ENCODE results near the gene CACNA2D2.

The CACNA2D2 gene

DNA sequence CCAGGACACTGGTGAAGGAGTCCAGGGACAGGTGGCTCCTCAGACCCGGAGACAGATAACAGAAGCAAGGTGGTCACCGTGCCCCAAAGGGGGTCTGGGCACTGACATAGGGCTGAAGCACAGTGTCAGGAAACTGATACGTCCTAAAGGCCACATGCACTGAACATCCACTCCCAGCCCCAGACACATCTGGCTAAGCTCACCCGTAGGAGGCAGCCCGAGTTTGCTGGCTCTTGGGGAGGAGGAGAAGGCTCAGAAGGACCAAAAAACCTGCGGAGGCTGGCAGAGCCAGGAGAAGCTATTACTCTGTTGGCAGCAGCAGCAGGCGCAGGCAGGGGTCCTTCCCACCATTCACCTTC lies 1.2 kb downstream of the CACNA2D2 start:
- TF ChIP-seq, protein P1, sequence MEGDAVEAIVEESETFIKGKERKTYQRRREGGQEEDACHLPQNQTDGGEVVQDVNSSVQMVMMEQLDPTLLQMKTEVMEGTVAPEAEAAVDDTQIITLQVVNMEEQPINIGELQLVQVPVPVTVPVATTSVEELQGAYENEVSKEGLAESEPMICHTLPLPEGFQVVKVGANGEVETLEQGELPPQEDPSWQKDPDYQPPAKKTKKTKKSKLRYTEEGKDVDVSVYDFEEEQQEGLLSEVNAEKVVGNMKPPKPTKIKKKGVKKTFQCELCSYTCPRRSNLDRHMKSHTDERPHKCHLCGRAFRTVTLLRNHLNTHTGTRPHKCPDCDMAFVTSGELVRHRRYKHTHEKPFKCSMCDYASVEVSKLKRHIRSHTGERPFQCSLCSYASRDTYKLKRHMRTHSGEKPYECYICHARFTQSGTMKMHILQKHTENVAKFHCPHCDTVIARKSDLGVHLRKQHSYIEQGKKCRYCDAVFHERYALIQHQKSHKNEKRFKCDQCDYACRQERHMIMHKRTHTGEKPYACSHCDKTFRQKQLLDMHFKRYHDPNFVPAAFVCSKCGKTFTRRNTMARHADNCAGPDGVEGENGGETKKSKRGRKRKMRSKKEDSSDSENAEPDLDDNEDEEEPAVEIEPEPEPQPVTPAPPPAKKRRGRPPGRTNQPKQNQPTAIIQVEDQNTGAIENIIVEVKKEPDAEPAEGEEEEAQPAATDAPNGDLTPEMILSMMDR (IDR thresholded peaks at IDR 0.05; ENCODE audit: extremely low read depth, insufficient read depth, missing control alignments), result no peak
- in situ Hi-C loops (cut with MboI; ENCODE audit: low pct_unique_long_range_greater_than_20kb, low sequenced_read_pairs, unreplicated experiment), result no loop called here
- DNase-seq (ENCODE audit: low spot score), result no peak

- in situ Hi-C loops (cut with MboI; ENCODE audit: low pct_unique_long_range_greater_than_20kb, low sequenced_read_pairs, unreplicated experiment), result no loop called here
These were observed 7.6 kb downstream of the CACNA2D2 start for GRCh38 chr3:50495609-50496423.

GRCh38 chr3:50494126-50494525 lies 9.3 kb downstream of the CACNA2D2 start:
- in situ Hi-C loops (cut with MboI; ENCODE audit: low pct_unique_long_range_greater_than_20kb, low sequenced_read_pairs, unreplicated experiment), result no loop called here
- DNase-seq (ENCODE audit: low spot score), result no peak
- TF ChIP-seq, protein P1 (IDR thresholded peaks at IDR 0.05; ENCODE audit: extremely low read depth, insufficient read depth, missing control alignments), result no peak

More at GRCh38 chr3:50495609-50496423, 7.6 kb downstream of the CACNA2D2 start:
- no peak for DNase-seq (ENCODE audit: low spot score)
- TF ChIP-seq, protein P1 (IDR thresholded peaks at IDR 0.05; ENCODE audit: extremely low read depth, insufficient read depth, missing control alignments), result no peak

DNA sequence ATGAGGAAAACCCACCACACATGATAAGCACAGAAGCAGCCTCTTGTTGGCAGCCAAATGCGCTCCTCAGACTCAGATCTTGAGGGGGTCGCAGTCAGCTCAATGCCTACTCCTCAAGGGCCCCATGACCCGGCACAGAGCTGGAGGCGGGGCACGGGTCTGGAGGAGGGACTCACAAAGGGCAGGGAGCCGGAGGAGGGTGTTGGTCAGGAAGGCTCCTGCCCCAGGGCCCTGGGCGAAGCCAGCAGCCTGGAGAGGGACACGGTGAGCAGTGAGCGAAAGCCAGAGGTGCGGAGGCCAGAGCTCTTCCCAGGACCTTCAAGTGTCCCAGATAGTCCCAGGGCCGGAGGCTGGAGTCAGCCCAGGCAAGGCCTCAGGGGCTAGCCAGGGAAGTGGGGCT lies 9.8 kb downstream of the CACNA2D2 start:
- no peak for DNase-seq (ENCODE audit: low spot score)
- in situ Hi-C loops (cut with MboI; ENCODE audit: low pct_unique_long_range_greater_than_20kb, low sequenced_read_pairs, unreplicated experiment), result no loop called here
- TF ChIP-seq, protein P1 (IDR thresholded peaks at IDR 0.05; ENCODE audit: extremely low read depth, insufficient read depth, missing control alignments), result no peak

DNA sequence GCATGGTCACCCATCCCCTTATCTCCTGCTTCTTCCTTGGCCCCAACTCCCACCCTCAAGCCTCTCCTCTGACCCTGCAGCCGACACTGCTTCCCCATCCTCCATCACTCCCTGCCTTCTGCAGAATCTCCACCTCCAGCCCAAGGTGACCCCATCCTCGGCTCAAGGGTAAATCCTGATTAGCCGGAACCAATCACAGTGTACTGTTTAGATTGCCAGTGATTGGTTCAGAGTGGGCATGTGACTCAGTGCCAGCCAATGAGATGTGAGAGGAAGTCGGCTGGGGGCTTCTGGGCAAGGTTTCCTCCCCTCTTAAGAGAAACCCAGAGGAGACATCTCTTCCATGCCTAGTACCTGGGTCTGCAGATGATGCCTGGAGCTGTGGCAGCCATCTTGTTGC lies 10.3 kb downstream of the CACNA2D2 start:
- DNase-seq (ENCODE audit: low spot score), result no peak
- TF ChIP-seq, protein P1 (IDR thresholded peaks at IDR 0.05; ENCODE audit: extremely low read depth, insufficient read depth, missing control alignments), result no peak
- in situ Hi-C loops (cut with MboI; ENCODE audit: low pct_unique_long_range_greater_than_20kb, low sequenced_read_pairs, unreplicated experiment), result no loop called here

DNA sequence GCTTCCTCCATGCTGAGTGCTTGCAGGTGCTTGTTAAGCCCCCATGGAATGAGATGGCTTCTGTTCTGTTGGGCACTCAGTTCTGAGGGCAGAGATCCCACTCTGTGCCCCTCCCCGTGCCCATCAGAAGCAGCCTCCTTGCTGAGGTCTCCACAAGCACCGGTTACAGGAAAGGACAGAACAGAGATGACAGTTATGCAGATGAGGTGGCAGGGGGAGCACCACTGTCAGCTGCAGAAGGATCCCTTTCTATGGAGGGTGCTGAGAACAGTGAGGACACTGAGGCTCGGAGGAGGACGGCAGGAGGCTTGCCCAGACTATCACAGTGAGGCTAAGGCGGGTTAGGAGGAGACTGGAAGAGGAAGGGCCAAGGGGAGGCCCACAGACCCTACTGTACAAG lies 12.4 kb downstream of the CACNA2D2 start:
- TF ChIP-seq, protein P1 (IDR thresholded peaks at IDR 0.05; ENCODE audit: extremely low read depth, insufficient read depth, missing control alignments), result no peak
- DNase-seq (ENCODE audit: low spot score), result no peak
- in situ Hi-C loops (cut with MboI; ENCODE audit: low pct_unique_long_range_greater_than_20kb, low sequenced_read_pairs, unreplicated experiment), result no loop called here
